ENCODE measurements around the gene FAN1.

GRCh38 chr15:30991255-30992235 is 87.8 kb downstream of the FAN1 start, which contains the start of gene MTMR10:
- TF ChIP-seq CTCF (IDR thresholded peaks at IDR 0.05), result peak in 2 of 6 experiments; percentile 9
- peak; percentile 95 to 96 for TF ChIP-seq POLR2A (IDR thresholded peaks at IDR 0.05)
